Kidney (tissue), 14 donors: ENCODE data around the gene SNX11. TPM values are rescaled to one million over a fixed set of nuclear protein-coding genes. Genes with fewer than 3 reads are reported as not detected.
A peak's percentile ranks its signal among the peaks of the same experiment; 100 is the strongest.

Experiments
- DNase-seq, 5 donors: peaks; one replicate each; pipeline ENCODE4 v3.0.0-alpha.2; 2013 to 2020
- FAIRE-seq: peaks from 2 replicates; lab custom pipeline; 2012; peaks lifted over from hg19 to GRCh38; lab: Jason Lieb, UNC
- H3K27ac ChIP-seq, 2 donors: one replicate each; pipeline ENCODE4 v1.7.0; 2013; ENCODE audit warnings: low read depth in 2 of 2, low read length in 2 of 2, inconsistent platforms in 1 of 2
- H3K27me3 ChIP-seq: one replicate; pipeline ENCODE4 v1.7.1; 2013; ENCODE audit warnings: low read length, inconsistent platforms; ENCODE audit not compliant: control insufficient read depth, insufficient read depth
- H3K36me3 ChIP-seq, 3 donors: one replicate each; pipeline versions ENCODE4 v1.7.0 to v1.7.1; 2013; ENCODE audit warnings: low read length in 3 of 3, control low read depth in 1 of 3, inconsistent platforms in 1 of 3; ENCODE audit not compliant: insufficient read depth in 3 of 3, control insufficient read depth in 2 of 3
- H3K4me1 ChIP-seq, 3 donors: one replicate each; pipeline versions ENCODE4 v1.7.0 to v1.7.1; 2013; ENCODE audit warnings: low read length in 3 of 3, inconsistent platforms in 1 of 3, low read depth in 1 of 3; ENCODE audit not compliant: control insufficient read depth in 2 of 3, insufficient read depth in 2 of 3
- H3K4me3 ChIP-seq, 3 donors: one replicate each; pipeline versions ENCODE4 v1.7.0 to v1.8.1; 2013; ENCODE audit warnings: low read length in 3 of 3, control low read depth in 1 of 3, inconsistent platforms in 1 of 3
- H3K9ac ChIP-seq, 3 donors: one replicate each; pipeline versions ENCODE4 v1.7.0 to v1.7.1; 2013; ENCODE audit warnings: low read length in 3 of 3, control low read depth in 1 of 3, inconsistent platforms in 1 of 3
- H3K9me3 ChIP-seq, 3 donors: one replicate each; pipeline versions ENCODE4 v1.7.0 to v1.7.1; 2013; ENCODE audit warnings: low read length in 3 of 3, control low read depth in 1 of 3, inconsistent platforms in 1 of 3; ENCODE audit not compliant: control insufficient read depth in 2 of 3, insufficient read depth in 1 of 3
- intact Hi-C: fragments of 100-400 bp; cut with DNase I; formaldehyde crosslinking; loops from one replicate; pipeline ENCODE4 v1.11.1; 2022
- polyA plus RNA-seq: library from polyadenylated mRNA; stranded (reverse); fragments of 350-450 nt; fragmentation: Illumina TruSeq; extraction: RNeasy Lipid Tissue Mini Kit (QIAGEN cat#74804); gene quantifications from one replicate; pipeline ENCODE4 v1.2.3, GENCODE V29; 2014; ENCODE audit warnings: low read depth, low replicate concordance; ENCODE audit not compliant: insufficient read depth
- total RNA-seq: library from RNA; stranded (reverse); fragmentation: NEBNext Ultra II Directional; extraction: Animal tissue kit (Norgen Biotek cat#: 25700); gene quantifications from one replicate; pipeline ENCODE4 v1.2.1, GENCODE V29; 2021
- TF ChIP-seq, protein P1 (sequence below): IDR thresholded peaks from 3 replicates; pipeline ENCODE4 v1.5.1; 2012; ENCODE audit warnings: mild to moderate bottlenecking, moderate library complexity, borderline replicate concordance; ENCODE audit not compliant: insufficient read depth; ENCODE audit errors: extremely low read depth
- donor health status: control.
- donor health status: control.
- donor health status: control.
- donor health status: control.
- donor health status: control.
- donor health status: DM: yes; HTN: yes; CAD: no.
- donor health status: Normal renal cell carcinoma (clear cell type).

The SNX11 gene
- total and polyA plus RNA-seq, 2 donors from 2014 or later, result 22.4 to 25.3 TPM

DNA sequence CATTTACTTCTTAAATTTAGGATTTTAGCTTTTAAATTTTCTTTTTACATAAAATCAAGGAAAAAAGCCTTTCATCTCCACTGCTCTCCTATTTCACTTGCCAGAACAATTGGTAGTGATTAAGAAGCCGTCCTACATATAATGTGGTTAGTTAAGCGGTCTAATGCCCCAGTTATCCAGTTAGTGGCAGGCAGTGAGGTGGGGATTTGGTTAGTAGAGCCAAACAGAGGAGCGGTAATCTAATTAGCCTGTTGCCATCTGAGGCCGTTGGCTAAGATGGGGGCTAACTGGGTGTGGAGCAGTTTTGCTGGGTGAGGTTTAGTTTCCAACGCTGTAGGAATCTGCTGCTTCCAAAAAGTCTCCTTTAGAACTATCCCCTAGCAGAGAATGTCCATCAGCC, 22.4 kb downstream of the SNX11 start:
- FAIRE-seq, result no peak
- peaks cover 0 to 2% (median 0%) of the 10 kb centered on the region in 3 donors for H3K36me3 ChIP-seq
- no peak for DNase-seq
- H3K4me3 ChIP-seq, result no peak overlapping the region
- H3K27ac ChIP-seq, result no peak overlapping the region
- intact Hi-C loops, result loop anchor here (10.0 kb wide), 1 partner anchor 105 kb away; no protein-coding TSS in a partner anchor
- H3K9me3 ChIP-seq, result no peaks in the 10 kb centered on the region
- TF ChIP-seq, protein P1, sequence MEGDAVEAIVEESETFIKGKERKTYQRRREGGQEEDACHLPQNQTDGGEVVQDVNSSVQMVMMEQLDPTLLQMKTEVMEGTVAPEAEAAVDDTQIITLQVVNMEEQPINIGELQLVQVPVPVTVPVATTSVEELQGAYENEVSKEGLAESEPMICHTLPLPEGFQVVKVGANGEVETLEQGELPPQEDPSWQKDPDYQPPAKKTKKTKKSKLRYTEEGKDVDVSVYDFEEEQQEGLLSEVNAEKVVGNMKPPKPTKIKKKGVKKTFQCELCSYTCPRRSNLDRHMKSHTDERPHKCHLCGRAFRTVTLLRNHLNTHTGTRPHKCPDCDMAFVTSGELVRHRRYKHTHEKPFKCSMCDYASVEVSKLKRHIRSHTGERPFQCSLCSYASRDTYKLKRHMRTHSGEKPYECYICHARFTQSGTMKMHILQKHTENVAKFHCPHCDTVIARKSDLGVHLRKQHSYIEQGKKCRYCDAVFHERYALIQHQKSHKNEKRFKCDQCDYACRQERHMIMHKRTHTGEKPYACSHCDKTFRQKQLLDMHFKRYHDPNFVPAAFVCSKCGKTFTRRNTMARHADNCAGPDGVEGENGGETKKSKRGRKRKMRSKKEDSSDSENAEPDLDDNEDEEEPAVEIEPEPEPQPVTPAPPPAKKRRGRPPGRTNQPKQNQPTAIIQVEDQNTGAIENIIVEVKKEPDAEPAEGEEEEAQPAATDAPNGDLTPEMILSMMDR, result no peak
- no peak overlapping the region for H3K9ac ChIP-seq
- H3K4me1 ChIP-seq, result no peaks in the 10 kb centered on the region
- H3K27me3 ChIP-seq, result no peaks in the 10 kb centered on the region

DNA sequence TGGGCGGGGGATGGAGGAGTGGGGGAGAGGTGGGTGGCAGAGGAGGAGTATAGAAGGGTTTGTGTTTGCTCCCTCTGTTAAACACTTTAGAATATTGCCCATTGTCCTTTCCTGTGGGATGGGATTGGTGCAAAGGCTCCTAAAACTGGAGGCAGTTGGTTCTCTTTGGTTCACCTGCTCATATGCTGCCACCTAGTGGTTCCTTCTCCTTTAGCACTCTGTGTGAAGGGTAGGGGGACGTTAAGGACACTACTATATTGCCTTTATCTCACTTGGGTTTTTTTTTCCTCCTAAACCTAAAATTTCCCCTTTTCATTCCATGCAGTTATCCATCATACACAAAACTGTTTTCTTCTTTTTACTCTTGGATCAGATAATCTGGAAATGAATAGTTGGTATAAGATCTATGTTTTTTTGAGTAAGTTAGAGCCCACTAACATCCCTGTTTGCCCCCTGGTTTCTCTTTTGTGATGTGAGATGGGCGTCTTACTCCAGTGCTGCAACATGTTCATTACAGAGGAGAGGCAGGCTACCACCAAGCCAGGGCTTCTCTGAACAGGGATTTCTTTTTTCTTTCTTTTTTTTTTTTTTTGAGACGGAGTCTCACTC, 23.8 kb downstream of the SNX11 start:
- DNase-seq (peak in 4 of 5 donors; percentile 71 to 92 (median 81)), FAIRE-seq (no peak)
- no peak overlapping the region for H3K27ac ChIP-seq
- no peak overlapping the region for H3K9ac ChIP-seq
- no peak overlapping the region for H3K4me3 ChIP-seq
- no peaks in the 10 kb centered on the region for H3K4me1 ChIP-seq
- no peaks in the 10 kb centered on the region for H3K27me3 ChIP-seq
- intact Hi-C loops, result loop anchor here (10.0 kb wide), 1 partner anchor 107 kb away; no protein-coding TSS in a partner anchor
- no peaks in the 10 kb centered on the region for H3K36me3 ChIP-seq
- TF ChIP-seq, protein P1, result peak; percentile 81
- H3K9me3 ChIP-seq, result no peaks in the 10 kb centered on the region

GRCh38 chr17:48132385-48132784, 24.8 kb downstream of the SNX11 start:
- Histone ChIP-seq H3K27me3 (no peaks in the 10 kb centered on the region), H3K9me3 (no peaks in the 10 kb centered on the region), H3K4me1 (no peaks in the 10 kb centered on the region), H3K27ac (no peak overlapping the region), H3K9ac (no peak overlapping the region), H3K36me3 (no peaks in the 10 kb centered on the region), H3K4me3 (no peak overlapping the region)
- intact Hi-C loops, result loop anchor here (10.0 kb wide), 1 partner anchor 108 kb away; no protein-coding TSS in a partner anchor
- no peak for DNase-seq
- FAIRE-seq, result no peak
- TF ChIP-seq, protein P1, result no peak
